ENCODE data around the gene CAPN7.

DNA sequence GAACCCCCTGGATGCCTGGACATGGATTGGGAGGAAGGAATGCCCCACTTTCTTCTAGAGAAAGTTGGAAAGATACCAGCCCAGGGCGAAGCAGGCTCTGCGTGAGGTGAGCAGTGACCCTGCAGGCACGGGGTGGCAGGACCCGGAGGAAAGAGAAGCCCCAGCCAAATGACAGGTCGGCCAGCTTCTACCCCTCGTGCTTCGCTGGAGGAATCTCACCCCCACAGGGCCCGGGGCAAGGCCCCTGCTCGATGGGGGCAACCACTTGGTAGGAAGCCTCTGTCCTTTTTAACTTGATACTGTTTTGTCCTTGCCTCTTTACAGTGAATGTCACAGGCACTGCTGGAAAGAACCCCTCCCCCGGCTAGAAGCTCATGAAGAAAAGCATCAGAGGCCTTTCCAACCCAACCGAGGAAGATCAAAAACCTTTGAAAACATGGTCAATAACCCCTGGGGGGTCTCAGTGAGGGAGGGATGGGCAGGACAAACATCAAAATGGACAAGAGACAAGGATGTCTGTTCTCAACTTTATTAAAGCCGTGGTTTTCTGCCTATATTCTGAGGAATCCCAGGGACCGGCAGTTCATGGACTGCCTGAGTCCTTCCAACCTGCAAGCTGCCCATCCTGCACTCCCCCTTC is 71.9 kb downstream of the CAPN7 start:
- TF ChIP-seq ZNF274 (IDR thresholded peaks at IDR 0.05; ENCODE audit: low read depth, low read length) (no peak), YY1 (IDR thresholded peaks at IDR 0.05; ENCODE audit: insufficient read depth, insufficient read length) (no peak), SUZ12 (IDR thresholded peaks at IDR 0.05; ENCODE audit: extremely low read depth, insufficient read depth, insufficient read length) (no peak)

Measured in NT2/D1 (cell line).